ENCODE measurements around the gene ATG10.
"Not testable (repeated sequence)": the region's sequence is repeated elsewhere in the genome, so short reads cannot be mapped to it uniquely, and the experiment has no call there.

Gene ATG10

DNA sequence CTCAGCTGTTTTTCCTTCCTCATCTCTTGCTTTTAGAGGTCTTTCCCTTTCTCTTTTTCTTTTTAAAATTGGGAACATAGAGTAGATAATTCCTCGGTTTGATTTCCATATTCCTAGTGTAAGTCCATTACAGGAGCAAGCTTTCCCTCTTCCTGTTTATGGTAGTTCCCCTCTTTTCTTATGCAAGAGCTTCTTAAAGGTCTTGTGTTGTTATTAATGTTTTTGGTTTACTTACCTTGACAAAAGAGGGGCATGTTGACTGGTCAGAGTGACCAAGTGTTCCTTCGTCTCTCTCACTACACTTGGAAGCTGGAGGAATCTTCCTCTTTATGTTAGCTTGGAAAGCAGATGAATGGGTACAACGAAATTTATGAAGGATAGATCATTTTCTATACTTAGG is 8.3 kb downstream of the ATG10 start:
- H3K27me3 ChIP-seq (ENCODE audit: control insufficient read depth in 2 of 2, insufficient read depth in 2 of 2, low read length in 2 of 2) = no peaks in the 10 kb centered on the region

DNA sequence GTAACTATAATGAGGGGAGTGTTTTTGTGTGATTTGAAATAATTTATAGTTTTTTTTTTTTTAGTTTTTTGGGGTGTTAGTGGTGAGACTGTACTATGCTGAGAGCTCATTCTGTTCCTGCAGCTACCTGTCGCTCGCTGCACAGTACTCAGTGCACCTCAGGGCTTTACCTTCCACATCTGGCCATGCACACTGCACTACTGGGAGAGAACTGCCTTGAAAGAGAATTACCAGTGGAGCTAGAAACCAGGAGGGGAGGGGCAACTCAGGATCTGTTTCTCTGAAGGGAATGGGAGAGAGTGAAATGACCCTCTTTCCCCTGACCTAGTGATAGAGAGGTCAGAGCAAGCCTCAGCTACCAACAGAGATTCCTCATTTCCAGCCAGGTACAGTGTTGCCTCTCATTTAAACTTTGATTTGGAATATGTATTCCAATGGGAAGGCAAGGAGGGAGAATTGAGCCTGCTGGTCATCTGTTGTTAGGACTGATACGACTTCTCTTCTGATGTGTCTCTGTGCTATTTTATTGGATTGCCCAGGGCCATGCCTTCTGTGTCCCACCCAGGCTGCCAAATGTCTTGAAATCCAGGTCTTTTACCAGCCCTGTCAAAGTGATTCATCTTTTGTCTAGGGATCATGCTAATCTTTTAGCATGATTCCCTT is 8.9 kb downstream of the ATG10 start:
- H3K27ac ChIP-seq (ENCODE audit: low read depth in 2 of 2, low read length in 2 of 2) = no peak overlapping the region
- no peak overlapping the region for H3K4me3 ChIP-seq (ENCODE audit: low read length in 2 of 2)
- no peaks in the 10 kb centered on the region for H3K4me1 ChIP-seq (ENCODE audit: control insufficient read depth in 2 of 2, insufficient read depth in 2 of 2, low read length in 2 of 2)
- peaks cover 0 to 7% of the 10 kb centered on the region in 2 donors for H3K36me3 ChIP-seq (ENCODE audit: control insufficient read depth in 2 of 2, insufficient read depth in 2 of 2, low read length in 2 of 2)
- H3K9me3 ChIP-seq (ENCODE audit: control insufficient read depth in 2 of 2, low read length in 2 of 2) = no peaks in the 10 kb centered on the region
- H3K27me3 ChIP-seq (ENCODE audit: control insufficient read depth in 2 of 2, insufficient read depth in 2 of 2, low read length in 2 of 2) = no peaks in the 10 kb centered on the region
- no peak overlapping the region for H3K9ac ChIP-seq (ENCODE audit: low read depth in 1 of 2, low read length in 2 of 2)

More for the DNA sequence above, 8.3 kb downstream of the ATG10 start:
- Histone ChIP-seq H3K4me1 (ENCODE audit: control insufficient read depth in 2 of 2, insufficient read depth in 2 of 2, low read length in 2 of 2) (no peaks in the 10 kb centered on the region), H3K27ac (ENCODE audit: low read depth in 2 of 2, low read length in 2 of 2) (no peak overlapping the region), H3K9me3 (ENCODE audit: control insufficient read depth in 2 of 2, low read length in 2 of 2) (no peaks in the 10 kb centered on the region), H3K36me3 (ENCODE audit: control insufficient read depth in 2 of 2, insufficient read depth in 2 of 2, low read length in 2 of 2) (peaks cover 0 to 7% of the 10 kb centered on the region in 2 donors), H3K9ac (ENCODE audit: low read depth in 1 of 2, low read length in 2 of 2) (no peak overlapping the region), H3K4me3 (ENCODE audit: low read length in 2 of 2) (no peak overlapping the region)

DNA sequence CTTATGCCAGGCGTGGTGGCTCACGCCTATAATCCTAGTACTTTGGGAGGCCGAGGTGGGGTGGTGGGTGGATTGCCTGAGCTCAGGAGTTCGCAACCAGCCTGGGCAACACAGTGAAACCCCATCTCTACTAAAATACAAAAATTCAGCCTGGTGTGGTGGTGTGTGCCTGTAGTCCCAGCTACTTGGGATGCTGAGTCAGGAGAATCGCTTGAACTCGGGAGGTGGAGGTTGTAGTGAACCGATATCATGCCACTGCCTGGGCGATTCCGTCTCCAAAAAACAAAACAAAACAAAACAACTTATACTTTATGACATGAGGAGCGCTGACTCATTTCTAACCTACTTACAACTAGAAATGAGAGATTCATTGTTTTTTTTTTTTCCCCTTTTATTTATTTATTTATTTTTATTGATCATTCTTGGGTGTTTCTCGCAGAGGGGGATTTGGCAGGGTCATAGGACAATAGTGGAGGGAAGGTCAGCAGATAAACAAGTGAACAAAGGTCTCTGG is 10.4 kb downstream of the ATG10 start:
- not testable (repeated sequence) for H3K27ac ChIP-seq (ENCODE audit: low read depth in 2 of 2, low read length in 2 of 2); H3K4me1 ChIP-seq (ENCODE audit: control insufficient read depth in 2 of 2, insufficient read depth in 2 of 2, low read length in 2 of 2); H3K9ac ChIP-seq (ENCODE audit: low read depth in 1 of 2, low read length in 2 of 2); H3K9me3 ChIP-seq (ENCODE audit: control insufficient read depth in 2 of 2, low read length in 2 of 2); H3K4me3 ChIP-seq (ENCODE audit: low read length in 2 of 2); H3K27me3 ChIP-seq (ENCODE audit: control insufficient read depth in 2 of 2, insufficient read depth in 2 of 2, low read length in 2 of 2); H3K36me3 ChIP-seq (ENCODE audit: control insufficient read depth in 2 of 2, insufficient read depth in 2 of 2, low read length in 2 of 2)

- H3K9me3 ChIP-seq (ENCODE audit: control insufficient read depth in 2 of 2, low read length in 2 of 2); H3K27me3 ChIP-seq (ENCODE audit: control insufficient read depth in 2 of 2, insufficient read depth in 2 of 2, low read length in 2 of 2); H3K36me3 ChIP-seq (ENCODE audit: control insufficient read depth in 2 of 2, insufficient read depth in 2 of 2, low read length in 2 of 2); H3K27ac ChIP-seq (ENCODE audit: low read depth in 2 of 2, low read length in 2 of 2); H3K4me1 ChIP-seq (ENCODE audit: control insufficient read depth in 2 of 2, insufficient read depth in 2 of 2, low read length in 2 of 2); H3K4me3 ChIP-seq (ENCODE audit: low read length in 2 of 2); H3K9ac ChIP-seq (ENCODE audit: low read depth in 1 of 2, low read length in 2 of 2): not testable (repeated sequence)
These were observed 11.3 kb downstream of the ATG10 start for GRCh38 chr5:81983148-81983547.

DNA sequence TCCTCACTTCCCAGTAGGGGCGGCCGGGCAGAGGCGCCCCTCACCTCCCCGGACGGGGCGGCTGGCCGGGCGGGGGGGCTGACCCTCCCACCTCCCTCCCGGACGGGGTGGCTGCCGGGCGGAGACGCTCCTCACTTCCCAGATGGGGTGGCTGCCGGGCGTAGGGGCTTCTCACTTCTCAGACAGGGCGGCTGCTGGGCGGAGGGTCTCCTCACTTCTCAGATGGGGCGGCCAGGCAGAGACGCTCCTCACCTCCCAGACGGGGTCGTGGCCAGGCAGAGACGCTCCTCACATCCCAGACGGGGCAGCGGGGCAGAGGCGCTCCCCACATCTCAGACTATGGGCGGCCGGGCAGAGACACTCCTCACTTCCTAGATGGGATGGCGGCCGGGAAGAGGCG is 11.7 kb downstream of the ATG10 start:
- not testable (repeated sequence) for H3K9ac ChIP-seq (ENCODE audit: low read depth in 1 of 2, low read length in 2 of 2); H3K4me3 ChIP-seq (ENCODE audit: low read length in 2 of 2); H3K36me3 ChIP-seq (ENCODE audit: control insufficient read depth in 2 of 2, insufficient read depth in 2 of 2, low read length in 2 of 2); H3K27ac ChIP-seq (ENCODE audit: low read depth in 2 of 2, low read length in 2 of 2); H3K9me3 ChIP-seq (ENCODE audit: control insufficient read depth in 2 of 2, low read length in 2 of 2); H3K27me3 ChIP-seq (ENCODE audit: control insufficient read depth in 2 of 2, insufficient read depth in 2 of 2, low read length in 2 of 2); H3K4me1 ChIP-seq (ENCODE audit: control insufficient read depth in 2 of 2, insufficient read depth in 2 of 2, low read length in 2 of 2)

- Histone ChIP-seq H3K27me3 (ENCODE audit: control insufficient read depth in 2 of 2, insufficient read depth in 2 of 2, low read length in 2 of 2) (no peaks in the 10 kb centered on the region), H3K27ac (ENCODE audit: low read depth in 2 of 2, low read length in 2 of 2) (no peak overlapping the region)
These were observed 14.3 kb downstream of the ATG10 start for GRCh38 chr5:81986126-81986525.

GRCh38 chr5:81989204-81989603 is 17.4 kb downstream of the ATG10 start:
- no peak overlapping the region for H3K27ac ChIP-seq (ENCODE audit: low read depth in 2 of 2, low read length in 2 of 2)
- H3K27me3 ChIP-seq (ENCODE audit: control insufficient read depth in 2 of 2, insufficient read depth in 2 of 2, low read length in 2 of 2) = no peaks in the 10 kb centered on the region
- H3K4me1 ChIP-seq (ENCODE audit: control insufficient read depth in 2 of 2, insufficient read depth in 2 of 2, low read length in 2 of 2) = no peaks in the 10 kb centered on the region
- no peaks in the 10 kb centered on the region for H3K36me3 ChIP-seq (ENCODE audit: control insufficient read depth in 2 of 2, insufficient read depth in 2 of 2, low read length in 2 of 2)
- H3K4me3 ChIP-seq (ENCODE audit: low read length in 2 of 2) = no peak overlapping the region
- H3K9me3 ChIP-seq (ENCODE audit: control insufficient read depth in 2 of 2, low read length in 2 of 2) = no peaks in the 10 kb centered on the region
- no peak overlapping the region for H3K9ac ChIP-seq (ENCODE audit: low read depth in 1 of 2, low read length in 2 of 2)

More at GRCh38 chr5:81986126-81986525, 14.3 kb downstream of the ATG10 start:
- Histone ChIP-seq H3K4me1 (ENCODE audit: control insufficient read depth in 2 of 2, insufficient read depth in 2 of 2, low read length in 2 of 2) (no peaks in the 10 kb centered on the region), H3K36me3 (ENCODE audit: control insufficient read depth in 2 of 2, insufficient read depth in 2 of 2, low read length in 2 of 2) (no peaks in the 10 kb centered on the region), H3K9ac (ENCODE audit: low read depth in 1 of 2, low read length in 2 of 2) (no peak overlapping the region), H3K9me3 (ENCODE audit: control insufficient read depth in 2 of 2, low read length in 2 of 2) (no peaks in the 10 kb centered on the region), H3K4me3 (ENCODE audit: low read length in 2 of 2) (no peak overlapping the region)

GRCh38 chr5:81994679-81995078 is 22.9 kb downstream of the ATG10 start:
- H3K36me3 ChIP-seq (ENCODE audit: control insufficient read depth in 2 of 2, insufficient read depth in 2 of 2, low read length in 2 of 2) = peaks cover 0 to 3% of the 10 kb centered on the region in 2 donors
- no peaks in the 10 kb centered on the region for H3K27me3 ChIP-seq (ENCODE audit: control insufficient read depth in 2 of 2, insufficient read depth in 2 of 2, low read length in 2 of 2)

GRCh38 chr5:81995407-81995806 is 23.6 kb downstream of the ATG10 start:
- Histone ChIP-seq H3K9me3 (ENCODE audit: control insufficient read depth in 2 of 2, low read length in 2 of 2) (no peaks in the 10 kb centered on the region), H3K36me3 (ENCODE audit: control insufficient read depth in 2 of 2, insufficient read depth in 2 of 2, low read length in 2 of 2) (peaks cover 0 to 3% of the 10 kb centered on the region in 2 donors), H3K9ac (ENCODE audit: low read depth in 1 of 2, low read length in 2 of 2) (no peak overlapping the region), H3K27me3 (ENCODE audit: control insufficient read depth in 2 of 2, insufficient read depth in 2 of 2, low read length in 2 of 2) (no peaks in the 10 kb centered on the region), H3K4me1 (ENCODE audit: control insufficient read depth in 2 of 2, insufficient read depth in 2 of 2, low read length in 2 of 2) (no peaks in the 10 kb centered on the region), H3K4me3 (ENCODE audit: low read length in 2 of 2) (no peak overlapping the region), H3K27ac (ENCODE audit: low read depth in 2 of 2, low read length in 2 of 2) (no peak overlapping the region)

More at GRCh38 chr5:81994679-81995078, 22.9 kb downstream of the ATG10 start:
- Histone ChIP-seq H3K9me3 (ENCODE audit: control insufficient read depth in 2 of 2, low read length in 2 of 2) (no peaks in the 10 kb centered on the region), H3K9ac (ENCODE audit: low read depth in 1 of 2, low read length in 2 of 2) (no peak overlapping the region), H3K4me3 (ENCODE audit: low read length in 2 of 2) (no peak overlapping the region), H3K4me1 (ENCODE audit: control insufficient read depth in 2 of 2, insufficient read depth in 2 of 2, low read length in 2 of 2) (no peaks in the 10 kb centered on the region), H3K27ac (ENCODE audit: low read depth in 2 of 2, low read length in 2 of 2) (no peak overlapping the region)

GRCh38 chr5:82004511-82004910 is 32.7 kb downstream of the ATG10 start:
- Histone ChIP-seq H3K4me3 (ENCODE audit: low read length in 2 of 2) (no peak overlapping the region), H3K4me1 (ENCODE audit: control insufficient read depth in 2 of 2, insufficient read depth in 2 of 2, low read length in 2 of 2) (no peaks in the 10 kb centered on the region), H3K27me3 (ENCODE audit: control insufficient read depth in 2 of 2, insufficient read depth in 2 of 2, low read length in 2 of 2) (no peaks in the 10 kb centered on the region), H3K9me3 (ENCODE audit: control insufficient read depth in 2 of 2, low read length in 2 of 2) (no peaks in the 10 kb centered on the region), H3K36me3 (ENCODE audit: control insufficient read depth in 2 of 2, insufficient read depth in 2 of 2, low read length in 2 of 2) (no peaks in the 10 kb centered on the region), H3K9ac (ENCODE audit: low read depth in 1 of 2, low read length in 2 of 2) (no peak overlapping the region), H3K27ac (ENCODE audit: low read depth in 2 of 2, low read length in 2 of 2) (no peak overlapping the region)

Data from mucosa of rectum (tissue), 2 donors.